Measurements from ENCODE around the gene MED15.

MED15 gene

GRCh38 chr22:20522134-20523004 lies 15.0 kb downstream of the MED15 start:
- Mint-ChIP-seq H3K27ac (peak overlapping the region in 2 of 3 experiments; percentile 82 to 86), H3K9me3 (no peaks in the 10 kb centered on the region), H3K4me3 (peak overlapping the region in 1 of 3 experiments; percentile 42), H3K36me3 (ENCODE audit: low read depth) (peaks cover 34% of the 10 kb centered on the region), H3K27me3 (ENCODE audit: low read depth) (no peaks in the 10 kb centered on the region), H3K4me1 (peaks cover 34% of the 10 kb centered on the region)
- TF ChIP-seq CTCF (IDR thresholded peaks at IDR 0.05; ENCODE audit: unreplicated experiment in 3 of 3): no peak

GRCh38 chr22:20523086-20523983 lies 15.9 kb downstream of the MED15 start:
- TF ChIP-seq CTCF (IDR thresholded peaks at IDR 0.05; ENCODE audit: unreplicated experiment in 3 of 3): no peak
- no peak overlapping the region for H3K4me3 Mint-ChIP-seq
- H3K4me1 Mint-ChIP-seq: peaks cover 34% of the 10 kb centered on the region
- H3K36me3 Mint-ChIP-seq (ENCODE audit: low read depth): peaks cover 34% of the 10 kb centered on the region
- no peaks in the 10 kb centered on the region for H3K9me3 Mint-ChIP-seq
- H3K27me3 Mint-ChIP-seq (ENCODE audit: low read depth): no peaks in the 10 kb centered on the region
- H3K27ac Mint-ChIP-seq: peak overlapping the region; percentile 57 to 81 (median 74)

GRCh38 chr22:20524004-20524481 lies 16.6 kb downstream of the MED15 start:
- H3K4me1 Mint-ChIP-seq: peaks cover 34% of the 10 kb centered on the region
- H3K27ac Mint-ChIP-seq: peak overlapping the region; percentile 57 to 81 (median 74)
- H3K27me3 Mint-ChIP-seq (ENCODE audit: low read depth): no peaks in the 10 kb centered on the region
- TF ChIP-seq CTCF (IDR thresholded peaks at IDR 0.05; ENCODE audit: unreplicated experiment in 3 of 3): no peak
- H3K4me3 Mint-ChIP-seq: no peak overlapping the region
- peaks cover 38% of the 10 kb centered on the region for H3K36me3 Mint-ChIP-seq (ENCODE audit: low read depth)
- H3K9me3 Mint-ChIP-seq: no peaks in the 10 kb centered on the region

GRCh38 chr22:20525048-20525447 lies 17.6 kb downstream of the MED15 start:
- no peaks in the 10 kb centered on the region for H3K27me3 Mint-ChIP-seq (ENCODE audit: low read depth)
- no peak overlapping the region for H3K4me3 Mint-ChIP-seq
- no peak for TF ChIP-seq CTCF (IDR thresholded peaks at IDR 0.05; ENCODE audit: unreplicated experiment in 3 of 3)
- H3K27ac Mint-ChIP-seq: peak overlapping the region; percentile 57 to 74 (median 65)
- H3K4me1 Mint-ChIP-seq: peaks cover 36% of the 10 kb centered on the region
- no peaks in the 10 kb centered on the region for H3K9me3 Mint-ChIP-seq
- H3K36me3 Mint-ChIP-seq (ENCODE audit: low read depth): peaks cover 39% of the 10 kb centered on the region

GRCh38 chr22:20526305-20526627 lies 18.9 kb downstream of the MED15 start:
- Mint-ChIP-seq H3K36me3 (ENCODE audit: low read depth) (peaks cover 34% of the 10 kb centered on the region), H3K27me3 (ENCODE audit: low read depth) (no peaks in the 10 kb centered on the region), H3K27ac (peak overlapping the region; percentile 46 to 81 (median 71)), H3K4me3 (no peak overlapping the region), H3K9me3 (no peaks in the 10 kb centered on the region), H3K4me1 (peaks cover 48% of the 10 kb centered on the region)
- TF ChIP-seq CTCF (IDR thresholded peaks at IDR 0.05; ENCODE audit: unreplicated experiment in 3 of 3): no peak
